ENCODE measurements around the gene LEUTX.
A peak's percentile ranks its signal among the peaks of the same experiment; 100 is the strongest.

The LEUTX gene

GRCh38 chr19:39825093-39825463 lies 46.4 kb downstream of the LEUTX start:
- no peak for ATAC-seq

DNA sequence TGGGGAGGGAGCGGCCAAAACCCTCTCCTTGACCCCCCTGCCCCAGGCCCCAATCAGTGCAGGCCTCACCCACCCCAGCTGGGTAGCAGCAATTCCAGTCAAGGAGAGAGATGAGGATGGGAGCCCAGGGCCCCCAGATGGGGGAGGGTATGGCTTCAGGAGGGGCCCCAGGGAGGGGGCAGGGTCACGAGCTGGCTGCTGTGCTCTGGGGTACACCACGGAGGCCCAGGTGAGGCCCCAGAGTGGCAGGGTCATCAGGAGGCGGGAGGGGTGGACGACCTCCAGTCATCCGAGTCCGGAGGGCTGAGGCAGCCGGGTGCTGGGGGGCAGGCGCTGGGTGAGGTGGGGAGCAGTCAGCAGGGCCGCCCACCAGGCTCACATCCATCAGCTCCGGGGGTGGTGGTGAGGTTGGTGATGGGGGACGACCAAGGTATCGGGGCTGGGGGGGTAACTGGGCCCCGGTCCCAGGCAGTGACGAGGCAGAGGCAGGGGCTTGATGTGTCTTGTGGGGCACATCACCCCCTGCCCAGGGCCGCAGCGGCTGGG lies 47.0 kb downstream of the LEUTX start:
- ATAC-seq, result no peak

GRCh38 chr19:39826311-39826945 lies 47.8 kb downstream of the LEUTX start:
- ATAC-seq, result no peak

- ATAC-seq, result no peak
These were observed 48.6 kb downstream of the LEUTX start for GRCh38 chr19:39827216-39827615.

DNA sequence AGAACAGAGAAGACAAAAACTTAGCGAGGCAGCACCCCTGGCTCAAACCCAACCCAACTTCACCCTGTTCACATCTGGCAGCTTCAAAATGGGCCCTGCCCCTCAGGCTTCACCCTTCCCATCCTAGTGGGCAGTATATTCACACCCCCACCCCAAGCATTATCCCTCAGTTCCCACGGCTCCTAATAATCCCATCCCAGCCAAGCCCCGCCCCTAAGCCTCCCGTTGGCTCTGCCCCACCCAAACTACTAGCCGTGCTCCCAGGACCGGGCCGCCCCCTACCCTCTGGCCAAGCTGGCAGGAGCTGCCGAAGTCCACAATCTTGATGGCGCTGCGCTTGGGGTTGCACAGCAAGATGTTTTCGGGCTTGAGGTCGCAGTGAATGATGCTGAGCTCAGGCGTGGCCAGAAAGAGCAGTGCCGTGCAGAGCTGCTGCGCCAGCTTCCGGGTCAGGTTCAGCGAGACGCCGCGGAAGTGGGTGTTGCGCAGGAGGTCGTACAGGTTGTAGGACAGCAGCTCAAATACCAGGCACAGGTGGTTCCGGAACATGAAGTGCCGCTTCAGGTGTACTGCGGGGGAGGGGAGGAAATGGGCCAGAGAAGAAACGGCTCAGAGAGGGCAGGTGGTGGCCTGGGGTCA lies 49.5 kb downstream of the LEUTX start:
- ATAC-seq, result no peak

DNA sequence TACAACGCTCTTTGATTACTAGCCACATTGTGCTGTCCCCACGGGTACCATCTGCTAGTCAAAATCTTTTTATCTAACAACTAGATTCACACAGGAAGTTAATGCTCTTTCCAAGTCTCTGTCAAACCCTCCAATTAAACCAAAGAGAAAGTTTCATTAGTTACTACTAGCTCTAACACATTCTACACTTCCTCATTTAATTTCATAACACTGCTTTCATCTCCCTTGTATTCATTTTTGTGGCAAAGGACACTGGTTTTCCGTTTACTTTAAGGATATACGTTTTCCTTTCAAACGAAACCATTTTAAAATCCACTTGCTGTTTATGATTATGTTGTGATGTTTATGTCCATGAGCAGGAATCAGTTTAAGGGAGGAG lies 50.0 kb downstream of the LEUTX start:
- no peak for ATAC-seq

DNA sequence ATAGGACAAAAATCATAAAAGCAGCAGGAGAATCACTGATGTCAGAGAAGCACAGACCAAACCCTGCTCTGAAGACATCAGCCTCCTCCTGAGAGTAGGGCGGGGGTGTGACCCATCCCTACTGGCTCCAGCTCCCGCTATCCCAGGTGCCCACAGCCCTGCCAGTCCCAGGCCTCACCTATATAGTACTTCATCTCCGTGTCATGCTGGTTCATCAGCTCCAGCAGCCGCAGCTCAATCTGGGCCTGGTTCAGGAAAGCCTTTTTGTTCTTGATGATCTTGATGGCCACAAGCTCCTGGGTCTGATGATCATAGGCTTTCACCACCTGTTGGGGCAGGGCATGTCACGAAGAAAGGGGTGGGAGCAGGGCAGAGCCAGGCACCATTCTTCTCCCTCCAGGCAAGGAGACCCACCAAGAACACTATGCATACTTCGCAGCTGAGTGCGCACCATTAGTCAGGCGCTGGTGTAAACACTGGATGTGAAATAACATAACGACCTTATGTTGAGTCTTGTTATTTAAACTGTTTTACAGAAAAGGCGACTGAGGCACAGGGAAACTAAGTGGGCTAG lies 51.1 kb downstream of the LEUTX start:
- no peak for ATAC-seq

DNA sequence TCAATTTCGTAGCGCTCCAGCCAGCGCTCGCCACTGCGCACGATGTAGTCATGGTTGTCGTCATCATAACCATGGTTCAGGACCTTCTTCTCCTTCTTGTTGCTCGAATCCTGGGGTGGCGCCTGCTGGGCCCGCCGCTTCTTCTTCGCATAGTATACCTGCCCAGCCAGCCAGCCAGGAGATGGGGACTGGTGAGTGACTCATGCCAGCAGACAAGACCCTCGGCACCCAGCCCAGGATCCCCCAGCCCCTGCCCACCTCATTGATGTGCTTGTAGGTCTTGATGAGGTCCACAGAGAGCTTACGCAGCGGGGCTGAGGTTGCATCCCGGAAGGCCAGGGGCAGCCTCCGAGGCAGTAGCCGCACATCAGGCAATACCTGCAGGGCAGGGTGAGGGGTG lies 51.8 kb downstream of the LEUTX start:
- no peak for ATAC-seq

GRCh38 chr19:39830847-39831246 lies 52.2 kb downstream of the LEUTX start:
- no peak for ATAC-seq

GRCh38 chr19:39831679-39832078 lies 53.0 kb downstream of the LEUTX start:
- no peak for ATAC-seq

DNA sequence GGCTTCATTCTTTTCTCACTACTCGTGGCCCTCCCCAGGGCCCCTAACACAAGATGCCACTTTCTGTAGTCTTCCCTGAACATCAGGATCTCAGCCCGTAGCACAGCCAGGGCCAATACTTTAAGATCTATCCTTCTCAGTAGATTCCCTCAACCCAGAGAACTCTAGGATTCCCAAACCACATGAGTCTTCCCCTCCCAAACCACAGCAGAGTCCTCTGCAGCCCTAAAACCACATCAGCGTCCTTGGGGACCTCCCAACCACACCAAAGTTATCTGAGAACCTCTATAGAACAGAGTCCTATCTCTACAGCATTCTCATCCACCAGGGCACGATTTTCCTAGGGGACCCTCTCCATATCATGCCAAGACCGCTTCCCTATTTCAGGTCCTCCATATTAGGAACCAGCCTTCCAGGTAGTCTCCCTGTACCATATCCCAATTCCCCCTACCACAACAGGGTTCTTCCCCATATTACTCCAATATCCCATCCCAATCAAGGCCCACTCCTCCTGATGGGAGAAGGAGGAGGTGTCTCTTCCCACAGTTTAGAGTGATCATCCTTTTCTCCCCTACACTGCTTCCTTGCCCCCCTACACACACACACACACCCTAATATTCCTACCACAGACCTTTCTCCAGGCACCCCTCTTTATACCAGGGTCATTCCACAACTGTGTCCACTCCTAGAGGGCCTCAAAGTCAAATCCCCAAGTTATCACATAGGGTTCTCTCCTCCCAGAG lies 53.9 kb downstream of the LEUTX start:
- no peak for ATAC-seq

GRCh38 chr19:39833160-39833463 lies 54.5 kb downstream of the LEUTX start:
- no peak for ATAC-seq

- peak; percentile 95 for ATAC-seq
These were observed 55.0 kb downstream of the LEUTX start, which contains the start of gene DYRK1B for GRCh38 chr19:39833464-39834286. DYRK1B (minus strand) TSS chr19:39834162; CDS start chr19:39831867, 2,295 bp downstream.

DNA sequence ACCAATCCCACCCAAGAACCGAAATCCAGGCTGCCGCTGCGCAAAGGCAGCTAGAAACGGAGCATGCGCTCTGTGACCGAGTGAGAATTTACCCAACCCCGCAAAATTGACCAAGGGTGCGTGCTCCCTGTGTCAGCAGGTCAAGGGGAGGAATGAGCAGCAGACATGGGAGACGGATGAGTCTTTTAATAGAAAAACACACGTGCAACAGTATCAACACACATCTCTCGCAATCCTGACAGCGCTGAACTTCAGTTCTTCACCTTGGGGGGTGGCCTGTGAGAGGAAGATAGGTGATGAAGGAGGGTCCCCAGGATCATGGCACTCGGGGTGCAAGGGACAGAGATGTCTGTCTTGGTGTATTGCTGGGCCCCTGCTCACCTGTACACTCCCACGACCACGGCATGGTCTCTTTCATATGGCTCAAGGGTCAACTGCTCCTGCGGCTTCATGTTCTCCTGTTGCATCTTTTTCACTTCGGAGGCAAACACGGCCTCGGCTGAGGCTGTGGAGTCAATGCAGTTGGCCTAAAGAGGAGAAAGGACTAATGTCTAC lies 55.7 kb downstream of the LEUTX start:
- no peak for ATAC-seq

All from activated CD4-positive, CD25-positive, alpha-beta regulatory T cell treated with anti-CD3 and anti-CD28 coated beads, Interleukin-2, amount 50 U/mL, for 24 hours (primary cell).